Mucosa of rectum (tissue), 2 donors: ENCODE measurements around the gene RPL13A.

Experiments used
- H3K27ac ChIP-seq, 2 donors: one replicate each; pipeline ENCODE4 v1.7.0; 2013; ENCODE audit warnings: inconsistent platforms in 2 of 2, low read depth in 2 of 2, low read length in 2 of 2
- H3K27me3 ChIP-seq, 2 donors: one replicate each; pipeline ENCODE4 v1.7.0; 2013; ENCODE audit warnings: low read length in 2 of 2; ENCODE audit not compliant: control insufficient read depth in 2 of 2, insufficient read depth in 2 of 2
- H3K36me3 ChIP-seq, 2 donors: one replicate each; pipeline ENCODE4 v1.7.0; 2013; ENCODE audit warnings: low read length in 2 of 2; ENCODE audit not compliant: control insufficient read depth in 2 of 2, insufficient read depth in 2 of 2
- H3K4me1 ChIP-seq, 2 donors: one replicate each; pipeline ENCODE4 v1.7.0; 2013; ENCODE audit warnings: low read length in 2 of 2, mild to moderate bottlenecking in 1 of 2; ENCODE audit not compliant: control insufficient read depth in 2 of 2, insufficient read depth in 2 of 2
- H3K4me3 ChIP-seq, 2 donors: one replicate each; pipeline ENCODE4 v1.7.0; 2013; ENCODE audit warnings: low read length in 2 of 2
- H3K9ac ChIP-seq, 2 donors: one replicate each; pipeline ENCODE4 v1.7.0; 2013; ENCODE audit warnings: low read length in 2 of 2, low read depth in 1 of 2, mild to moderate bottlenecking in 1 of 2
- H3K9me3 ChIP-seq, 2 donors: one replicate each; pipeline ENCODE4 v1.7.0; 2013; ENCODE audit warnings: low read length in 2 of 2; ENCODE audit not compliant: control insufficient read depth in 2 of 2
- donor health status: healthy.
- donor health status: Normal muscosa, but diverticular disease.

RPL13A gene

DNA sequence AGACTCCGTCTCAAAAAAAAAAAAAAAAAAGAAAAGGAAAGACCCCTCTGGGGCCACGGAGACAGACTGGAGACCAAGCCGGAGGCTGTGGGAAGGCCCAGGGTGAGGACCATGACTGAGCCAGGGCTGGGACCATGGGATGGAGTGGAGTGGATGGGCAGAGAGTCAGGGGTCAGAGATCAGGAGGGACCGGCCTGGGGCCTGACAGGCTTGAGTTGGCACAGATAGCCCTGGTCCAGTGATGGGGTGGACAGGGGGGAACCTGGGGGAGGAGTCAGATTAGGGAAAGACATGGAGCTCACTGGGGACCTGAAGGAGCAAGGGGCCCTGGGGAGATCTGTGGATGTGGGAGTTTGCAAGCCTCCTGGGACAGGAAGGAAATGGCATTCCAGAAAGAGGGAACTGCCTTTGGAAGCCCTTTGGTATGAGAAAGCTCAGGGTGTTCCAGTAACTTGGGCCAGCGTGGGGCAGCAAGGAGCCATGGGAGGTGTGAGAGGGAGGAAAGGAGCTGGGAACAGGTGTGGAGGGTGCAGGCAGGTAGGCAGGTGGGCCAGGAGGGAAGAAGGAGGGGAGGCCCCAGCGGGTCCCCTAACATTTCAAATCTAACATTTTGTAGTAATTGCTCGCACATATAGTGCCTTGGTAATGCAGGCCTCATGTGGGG, 6.3 kb upstream of the RPL13A start:
- peaks cover 0 to 3% of the 10 kb centered on the region in 2 donors for H3K36me3 ChIP-seq
- no peaks in the 10 kb centered on the region for H3K4me1 ChIP-seq
- H3K9ac ChIP-seq: no peak overlapping the region
- no peaks in the 10 kb centered on the region for H3K27me3 ChIP-seq
- H3K9me3 ChIP-seq: no peaks in the 10 kb centered on the region
- no peak overlapping the region for H3K27ac ChIP-seq
- no peak overlapping the region for H3K4me3 ChIP-seq

DNA sequence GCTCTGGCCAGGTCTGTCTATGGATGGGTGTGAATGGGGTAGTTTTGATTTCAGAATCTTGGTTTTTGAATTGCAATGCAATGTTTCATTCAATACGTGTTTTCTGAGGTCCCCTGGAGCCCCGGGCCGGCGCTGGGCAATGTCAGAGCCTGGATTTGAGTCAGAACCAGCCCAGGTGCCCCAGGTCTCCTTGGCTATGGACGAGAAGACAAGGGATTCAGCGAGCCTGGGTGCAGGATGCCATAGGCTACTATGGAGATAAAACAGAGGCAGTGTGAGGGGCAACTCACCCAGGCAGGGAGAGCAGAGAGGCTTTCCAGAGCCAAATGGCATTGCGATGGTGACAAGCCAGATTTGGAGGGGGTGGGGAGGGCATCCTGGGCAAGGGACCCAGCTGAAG, 1.2 kb upstream of the RPL13A start:
- no peak overlapping the region for H3K9ac ChIP-seq
- H3K27me3 ChIP-seq: no peaks in the 10 kb centered on the region
- H3K36me3 ChIP-seq: peaks cover 18 to 22% of the 10 kb centered on the region in 2 donors
- no peak overlapping the region for H3K4me3 ChIP-seq
- H3K9me3 ChIP-seq: no peaks in the 10 kb centered on the region
- H3K4me1 ChIP-seq: peaks cover 13 to 21% of the 10 kb centered on the region in 2 donors
- H3K27ac ChIP-seq: no peak overlapping the region

DNA sequence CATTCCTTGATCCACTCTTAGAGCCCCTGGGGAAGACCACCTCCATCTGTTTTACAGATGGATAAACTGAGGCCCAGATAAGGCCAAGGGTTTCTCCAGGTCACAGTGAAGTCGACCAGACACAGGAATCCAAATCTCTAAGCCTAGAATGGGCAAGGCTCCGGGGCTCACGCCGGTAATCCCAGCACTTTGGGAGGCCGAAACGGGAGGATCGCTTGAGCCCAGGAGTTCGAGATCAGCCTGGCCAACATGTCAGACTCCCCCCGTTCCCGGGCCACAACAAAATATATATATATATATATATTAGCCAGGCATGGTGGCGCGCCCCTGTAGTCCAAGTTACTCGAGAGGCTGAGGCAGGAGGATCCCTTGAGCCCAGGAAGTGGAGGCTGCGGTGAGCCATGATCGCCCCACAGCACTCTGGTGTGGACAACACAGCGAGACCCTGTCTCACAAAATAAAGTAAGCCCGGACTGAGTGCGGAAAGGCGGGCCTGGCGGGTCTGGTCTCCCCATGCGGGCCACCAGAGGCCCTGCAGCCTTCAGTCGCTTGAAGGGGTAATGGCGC, 615 bp upstream of the RPL13A start:
- H3K4me1 ChIP-seq: peaks cover 13 to 21% of the 10 kb centered on the region in 2 donors
- H3K9ac ChIP-seq: peak overlapping the region in 1 of 2 donors; percentile 46
- H3K27ac ChIP-seq: peak overlapping the region; percentile 23 to 68
- H3K27me3 ChIP-seq: no peaks in the 10 kb centered on the region
- peak overlapping the region; percentile 50 to 60 for H3K4me3 ChIP-seq
- no peaks in the 10 kb centered on the region for H3K9me3 ChIP-seq
- peaks cover 24 to 28% of the 10 kb centered on the region in 2 donors for H3K36me3 ChIP-seq

DNA sequence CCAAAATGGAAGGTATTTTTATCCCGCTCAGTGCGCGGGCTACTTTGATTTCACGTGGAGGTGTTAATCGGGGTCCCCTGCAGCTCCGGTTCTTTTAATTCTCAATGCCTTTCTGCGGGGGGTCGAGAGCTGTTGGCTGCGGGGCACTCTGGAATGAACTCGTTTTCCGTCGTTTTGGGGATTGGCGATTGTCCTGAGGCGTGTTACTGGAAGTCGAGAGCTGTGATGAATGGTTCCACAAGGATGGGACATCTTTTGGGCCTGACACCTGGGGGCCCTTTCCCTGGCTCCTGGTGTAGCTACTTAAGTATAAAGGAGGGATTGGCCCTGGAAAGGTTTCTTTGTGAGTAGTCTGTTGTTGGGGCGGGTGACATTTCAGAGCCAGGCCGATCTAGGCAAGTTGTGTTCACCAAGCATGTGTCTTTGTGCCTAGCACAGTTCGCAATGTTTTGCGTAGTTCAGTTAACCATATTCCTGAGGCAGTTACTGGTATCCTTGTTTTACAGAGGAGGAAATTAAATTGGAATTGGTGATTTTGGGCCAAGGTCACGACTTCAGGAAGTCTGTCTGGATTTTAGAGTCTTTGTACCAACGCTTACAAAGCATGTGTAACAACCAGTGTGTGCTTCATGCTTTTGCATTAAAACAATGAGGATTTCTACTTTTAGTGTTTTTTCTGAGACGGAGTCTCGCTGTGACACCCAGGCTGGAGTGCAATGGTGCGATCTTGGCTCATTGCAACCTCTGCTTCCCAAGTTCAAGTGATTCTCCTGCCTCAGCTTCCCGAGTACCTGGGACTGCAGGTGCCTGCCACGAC, 846 bp downstream of the RPL13A start:
- Histone ChIP-seq H3K9ac (peak overlapping the region; percentile 97 to 99), H3K36me3 (peaks cover 36 to 39% of the 10 kb centered on the region in 2 donors), H3K4me3 (peak overlapping the region; percentile 96 to 98), H3K27ac (peak overlapping the region; percentile 86 to 87), H3K27me3 (no peaks in the 10 kb centered on the region), H3K4me1 (peaks cover 13 to 21% of the 10 kb centered on the region in 2 donors), H3K9me3 (no peaks in the 10 kb centered on the region)

DNA sequence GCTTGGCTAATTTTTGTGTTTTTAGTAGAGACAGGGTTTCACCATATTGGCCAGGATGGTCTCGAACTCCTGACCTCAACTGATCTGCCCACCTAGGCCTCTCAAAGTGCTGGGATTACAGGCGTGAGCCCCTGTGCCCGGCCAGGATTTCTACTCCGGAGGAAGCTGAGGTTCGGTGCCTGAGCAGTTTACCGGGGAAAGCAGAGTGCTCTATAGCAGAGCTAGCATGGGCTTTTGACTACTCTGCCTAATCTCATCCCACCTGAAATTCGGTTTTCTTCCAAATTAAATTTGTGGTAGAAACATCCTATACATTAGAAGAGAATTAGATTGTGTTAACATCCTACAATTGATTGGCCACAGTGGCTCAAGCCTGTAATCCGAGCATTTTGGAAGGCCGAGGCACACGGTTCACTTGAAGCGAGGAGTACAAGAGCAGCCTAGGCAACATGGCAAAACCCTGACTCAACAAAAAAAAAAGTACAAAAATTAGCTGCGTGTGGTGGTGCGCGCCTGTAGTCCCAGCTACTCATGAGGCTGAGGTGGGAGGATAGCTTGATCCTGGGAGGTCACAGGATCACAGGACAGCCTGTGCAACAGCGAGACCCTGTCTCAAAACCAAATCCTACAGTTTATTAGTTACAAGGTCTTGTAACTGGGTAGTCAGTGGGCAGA, 1.6 kb downstream of the RPL13A start:
- H3K4me3 ChIP-seq: peak overlapping the region; percentile 96 to 98
- peak overlapping the region; percentile 97 to 99 for H3K9ac ChIP-seq
- no peaks in the 10 kb centered on the region for H3K27me3 ChIP-seq
- no peaks in the 10 kb centered on the region for H3K9me3 ChIP-seq
- peaks cover 36 to 39% of the 10 kb centered on the region in 2 donors for H3K36me3 ChIP-seq
- peaks cover 13 to 21% of the 10 kb centered on the region in 2 donors for H3K4me1 ChIP-seq
- H3K27ac ChIP-seq: peak overlapping the region; percentile 86 to 87

DNA sequence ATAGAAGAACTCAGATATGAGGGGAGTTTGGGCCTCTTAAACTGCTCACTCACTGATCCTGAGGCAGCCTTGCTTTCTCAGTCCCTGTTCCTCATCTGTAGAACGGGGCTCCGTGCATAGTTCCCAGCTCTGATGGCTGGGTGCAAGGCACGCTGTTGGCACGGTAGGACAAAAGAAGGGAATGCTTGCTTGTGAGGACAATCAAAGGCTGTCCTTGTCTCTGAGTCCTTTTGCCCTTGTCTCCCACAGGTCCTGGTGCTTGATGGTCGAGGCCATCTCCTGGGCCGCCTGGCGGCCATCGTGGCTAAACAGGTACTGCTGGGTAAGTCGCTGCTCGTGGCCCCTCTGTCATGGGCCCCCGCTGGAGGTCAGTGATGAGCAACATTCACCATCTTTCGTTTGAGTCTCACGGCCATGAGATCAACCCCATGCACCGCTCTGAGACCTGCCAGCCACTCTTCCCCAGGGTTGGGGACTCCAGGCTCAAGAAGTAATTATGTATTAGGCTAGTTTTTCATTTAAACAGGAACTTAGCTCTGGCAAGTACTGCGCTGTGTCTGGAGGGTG, 2.3 kb downstream of the RPL13A start:
- H3K27ac ChIP-seq: peak overlapping the region; percentile 9 to 52
- peaks cover 36 to 39% of the 10 kb centered on the region in 2 donors for H3K36me3 ChIP-seq
- H3K4me3 ChIP-seq: peak overlapping the region; percentile 17 to 98
- H3K4me1 ChIP-seq: peaks cover 13 to 21% of the 10 kb centered on the region in 2 donors
- peak overlapping the region; percentile 77 to 97 for H3K9ac ChIP-seq
- H3K27me3 ChIP-seq: no peaks in the 10 kb centered on the region
- H3K9me3 ChIP-seq: no peaks in the 10 kb centered on the region

DNA sequence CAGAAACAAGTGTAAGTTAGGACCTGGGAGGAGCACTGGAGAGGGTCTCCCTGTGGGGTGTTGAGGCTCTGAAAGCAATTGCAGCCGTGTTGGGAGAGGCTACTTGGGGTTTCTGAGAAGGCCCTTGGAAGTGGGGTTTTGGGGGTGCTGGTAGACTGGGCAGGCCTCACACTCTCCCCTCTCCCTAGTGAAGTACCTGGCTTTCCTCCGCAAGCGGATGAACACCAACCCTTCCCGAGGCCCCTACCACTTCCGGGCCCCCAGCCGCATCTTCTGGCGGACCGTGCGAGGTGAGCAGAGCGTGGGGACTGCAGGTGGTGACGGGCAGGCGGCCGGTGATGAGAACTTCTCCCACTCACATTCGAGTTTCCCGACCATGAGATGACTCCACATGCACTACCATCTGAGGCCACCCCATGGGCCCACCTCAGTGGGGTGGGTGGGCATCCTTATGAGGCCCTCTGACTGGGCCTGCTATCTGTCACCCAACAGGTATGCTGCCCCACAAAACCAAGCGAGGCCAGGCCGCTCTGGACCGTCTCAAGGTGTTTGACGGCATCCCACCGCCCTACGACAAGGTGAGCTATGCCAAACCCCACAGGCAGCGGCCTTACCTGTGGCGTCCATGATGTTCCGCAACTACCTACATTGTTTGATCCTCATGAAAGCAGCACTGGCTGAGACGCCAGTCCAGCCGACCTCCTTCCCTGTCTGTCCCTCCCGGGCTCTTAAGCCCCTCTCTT, 3.0 kb downstream of the RPL13A start:
- peak overlapping the region in 1 of 2 donors; percentile 97 for H3K9ac ChIP-seq
- H3K27ac ChIP-seq: peak overlapping the region; percentile 9 to 52
- peaks cover 17 to 23% of the 10 kb centered on the region in 2 donors for H3K4me1 ChIP-seq
- no peaks in the 10 kb centered on the region for H3K9me3 ChIP-seq
- peak overlapping the region in 1 of 2 donors; percentile 98 for H3K4me3 ChIP-seq
- no peaks in the 10 kb centered on the region for H3K27me3 ChIP-seq
- peaks cover 36 to 39% of the 10 kb centered on the region in 2 donors for H3K36me3 ChIP-seq

DNA sequence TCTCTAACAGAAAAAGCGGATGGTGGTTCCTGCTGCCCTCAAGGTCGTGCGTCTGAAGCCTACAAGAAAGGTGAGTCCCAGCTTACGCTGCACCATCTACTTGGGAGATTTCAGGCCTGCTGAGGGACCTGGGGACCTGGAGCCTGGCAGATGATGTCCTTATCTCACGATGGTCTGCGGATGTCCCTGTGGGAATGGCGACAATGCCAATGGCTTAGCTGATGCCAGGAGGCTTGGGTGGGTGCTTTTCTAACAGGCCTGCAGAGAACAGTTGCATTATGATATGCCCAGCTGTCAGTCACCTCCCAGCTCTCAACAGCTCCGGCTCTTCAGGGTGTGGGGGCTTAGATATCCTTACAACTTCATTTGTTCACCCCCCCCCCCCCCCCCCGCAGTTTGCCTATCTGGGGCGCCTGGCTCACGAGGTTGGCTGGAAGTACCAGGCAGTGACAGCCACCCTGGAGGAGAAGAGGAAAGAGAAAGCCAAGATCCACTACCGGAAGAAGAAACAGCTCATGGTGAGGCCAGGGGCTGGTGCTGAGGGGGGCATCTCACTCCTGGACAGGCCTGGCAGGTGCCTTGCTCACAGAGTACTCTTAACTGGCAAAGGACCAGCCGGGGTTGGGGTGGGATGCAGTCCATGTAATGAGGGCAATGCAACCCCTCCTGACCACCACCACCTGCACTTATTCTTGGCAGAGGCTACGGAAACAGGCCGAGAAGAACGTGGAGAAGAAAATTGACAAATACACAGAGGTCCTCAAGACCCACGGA, 3.8 kb downstream of the RPL13A start:
- Histone ChIP-seq H3K27ac (no peak overlapping the region), H3K36me3 (peaks cover 36 to 39% of the 10 kb centered on the region in 2 donors), H3K9me3 (no peaks in the 10 kb centered on the region), H3K4me3 (no peak overlapping the region), H3K4me1 (peaks cover 17 to 23% of the 10 kb centered on the region in 2 donors), H3K27me3 (no peaks in the 10 kb centered on the region), H3K9ac (no peak overlapping the region)
